Suprapubic skin (tissue), 3 donors: Measurements from ENCODE around the gene HP.

ENCODE experiments used
- EP300 ChIP-seq: sonication (generic); formaldehyde crosslinking; IDR thresholded peaks from one replicate; pipeline ENCODE4 v1.6.1; 2017; ENCODE audit warnings: antibody characterized with exemption
- TF ChIP-seq, protein P1 (sequence below), 2 donors: fragments of 200-600 bp in 1 of 2; fragments of 450-650 bp in 1 of 2; sonication (generic) in 1 of 2; IDR thresholded peaks; one replicate each; pipeline ENCODE4 v1.5.1; 2016 to 2019; ENCODE audit warnings: antibody characterized with exemption in 2 of 2, mild to moderate bottlenecking in 1 of 2, moderate library complexity in 1 of 2

DNA sequence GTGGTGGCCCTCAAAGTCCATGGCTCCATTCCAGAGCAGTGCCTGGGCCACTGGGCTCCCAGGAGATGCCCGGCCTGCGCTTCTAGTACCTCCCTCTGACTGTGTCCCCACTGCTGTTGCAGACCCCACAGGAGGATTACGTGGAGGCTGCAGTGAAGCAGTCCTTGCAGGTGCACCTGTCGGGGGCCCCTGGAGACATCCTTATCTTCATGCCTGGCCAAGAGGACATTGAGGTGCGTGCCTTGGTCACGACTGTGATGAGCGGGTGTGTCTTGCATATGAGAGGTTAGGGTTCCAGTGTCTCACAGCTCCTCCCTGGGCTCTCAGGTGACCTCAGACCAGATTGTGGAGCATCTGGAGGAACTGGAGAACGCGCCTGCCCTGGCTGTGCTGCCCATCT, 50.6 kb downstream of the HP start:
- TF ChIP-seq, protein P1, sequence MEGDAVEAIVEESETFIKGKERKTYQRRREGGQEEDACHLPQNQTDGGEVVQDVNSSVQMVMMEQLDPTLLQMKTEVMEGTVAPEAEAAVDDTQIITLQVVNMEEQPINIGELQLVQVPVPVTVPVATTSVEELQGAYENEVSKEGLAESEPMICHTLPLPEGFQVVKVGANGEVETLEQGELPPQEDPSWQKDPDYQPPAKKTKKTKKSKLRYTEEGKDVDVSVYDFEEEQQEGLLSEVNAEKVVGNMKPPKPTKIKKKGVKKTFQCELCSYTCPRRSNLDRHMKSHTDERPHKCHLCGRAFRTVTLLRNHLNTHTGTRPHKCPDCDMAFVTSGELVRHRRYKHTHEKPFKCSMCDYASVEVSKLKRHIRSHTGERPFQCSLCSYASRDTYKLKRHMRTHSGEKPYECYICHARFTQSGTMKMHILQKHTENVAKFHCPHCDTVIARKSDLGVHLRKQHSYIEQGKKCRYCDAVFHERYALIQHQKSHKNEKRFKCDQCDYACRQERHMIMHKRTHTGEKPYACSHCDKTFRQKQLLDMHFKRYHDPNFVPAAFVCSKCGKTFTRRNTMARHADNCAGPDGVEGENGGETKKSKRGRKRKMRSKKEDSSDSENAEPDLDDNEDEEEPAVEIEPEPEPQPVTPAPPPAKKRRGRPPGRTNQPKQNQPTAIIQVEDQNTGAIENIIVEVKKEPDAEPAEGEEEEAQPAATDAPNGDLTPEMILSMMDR (IDR thresholded peaks at IDR 0.05): no peak
- no peak for TF ChIP-seq EP300
